GM21360 (cell line): Measurements from ENCODE around the gene CDH12.
"Not testable (repeated sequence)": the region's sequence is repeated elsewhere in the genome, so short reads cannot be mapped to it uniquely, and the experiment has no call there.

Experiments used
- ATAC-seq: cut with Tn5 transposase; IDR thresholded peaks from one replicate; pipeline ENCODE4 v1.9.1; 2021; ENCODE audit warnings: mild to moderate bottlenecking, moderate library complexity; ENCODE audit not compliant: unreplicated experiment

CDH12 gene

DNA sequence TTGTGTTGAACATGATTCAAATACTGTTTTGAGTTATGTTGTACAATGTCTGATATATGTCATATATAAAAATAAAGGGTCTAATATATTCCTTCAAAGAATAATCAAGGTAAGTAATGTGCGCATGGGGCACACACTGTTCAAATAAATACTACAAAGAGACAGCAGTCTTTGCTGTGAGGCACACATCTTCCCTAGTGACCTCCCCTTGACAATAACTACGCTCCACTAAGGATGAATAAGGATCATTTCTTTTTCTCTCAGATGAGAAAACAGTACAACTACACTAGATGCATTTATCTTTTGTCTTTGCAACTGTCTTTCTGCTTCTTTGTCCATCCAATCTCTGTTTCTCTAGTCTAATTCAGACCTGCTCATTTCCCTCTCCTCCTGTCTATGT is 684.4 kb downstream of the CDH12 start:
- not testable (repeated sequence) for ATAC-seq

DNA sequence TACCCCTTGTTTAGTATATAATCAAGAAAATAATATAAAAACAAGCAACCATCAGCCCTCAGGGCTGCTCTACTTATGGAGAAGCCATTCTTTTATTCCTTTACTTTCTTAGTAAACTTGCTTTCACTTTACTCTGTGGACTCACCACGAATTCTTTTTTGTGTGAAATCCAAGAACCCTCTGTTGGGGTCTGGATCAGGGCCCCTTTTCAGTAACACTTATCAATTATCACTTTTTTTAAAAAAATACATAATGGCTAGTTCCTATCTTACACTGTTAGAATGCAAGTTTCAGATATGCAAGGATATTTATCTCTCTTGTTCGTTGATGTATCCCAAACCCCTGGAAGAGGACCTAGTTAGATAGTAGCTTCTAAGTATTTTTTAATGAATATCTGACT is 687.2 kb downstream of the CDH12 start:
- not testable (repeated sequence) for ATAC-seq

DNA sequence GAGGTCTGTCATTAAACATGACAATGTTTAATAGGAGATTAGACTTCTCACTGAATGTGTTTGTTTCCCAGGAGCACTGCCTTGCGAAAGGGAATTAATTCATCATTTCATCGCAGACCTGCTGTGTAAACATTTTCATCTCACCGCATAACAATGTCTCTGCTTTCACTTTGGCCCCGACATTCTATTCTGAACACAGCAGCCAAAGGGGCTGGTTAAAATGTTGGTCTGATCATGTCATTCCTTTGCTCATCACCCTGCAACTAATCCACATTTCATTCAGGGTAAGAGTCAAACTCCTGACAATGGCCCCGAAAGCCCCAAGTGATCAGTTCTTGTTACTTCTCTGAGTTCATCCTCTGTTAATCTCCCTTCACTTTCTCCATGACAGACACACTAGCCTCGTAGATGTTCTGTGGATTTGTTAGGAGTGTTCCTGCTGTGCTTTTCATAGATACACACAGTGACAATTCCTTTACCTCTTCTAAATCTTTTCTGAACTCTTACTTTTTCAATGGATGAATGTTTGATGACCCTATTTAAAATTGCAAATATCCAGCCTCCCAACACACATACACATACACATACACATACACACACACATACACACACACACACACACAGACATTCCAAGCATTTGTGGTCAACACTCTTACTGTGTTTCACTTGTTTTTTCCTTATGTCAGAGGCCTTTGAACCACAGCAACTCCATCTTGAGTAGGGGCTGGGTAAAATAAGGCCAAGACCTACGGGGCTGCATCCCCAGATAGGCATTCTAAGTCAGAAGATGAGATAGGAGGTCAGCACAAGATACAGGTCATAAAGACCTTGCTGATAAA is 688.0 kb downstream of the CDH12 start:
- not testable (repeated sequence) for ATAC-seq

DNA sequence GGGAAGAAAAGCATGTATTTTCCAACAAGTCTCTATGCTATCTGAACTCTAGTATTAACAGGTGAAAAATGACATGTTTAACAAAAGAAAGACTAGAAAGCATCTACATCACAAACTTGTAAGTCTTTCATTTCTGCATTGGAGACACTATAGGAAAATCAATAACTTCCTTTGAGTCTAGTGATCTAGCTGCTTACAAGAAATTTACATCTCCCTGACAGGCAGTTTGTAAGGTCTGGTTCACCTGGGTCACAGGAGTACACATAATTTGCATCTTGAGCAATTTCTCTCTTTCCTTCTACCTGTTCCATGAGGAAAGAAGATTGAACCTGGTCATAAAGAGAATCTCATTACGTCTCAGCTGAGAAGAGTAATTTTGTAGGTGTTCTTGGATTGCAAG is 696.2 kb downstream of the CDH12 start:
- ATAC-seq = not testable (repeated sequence)

DNA sequence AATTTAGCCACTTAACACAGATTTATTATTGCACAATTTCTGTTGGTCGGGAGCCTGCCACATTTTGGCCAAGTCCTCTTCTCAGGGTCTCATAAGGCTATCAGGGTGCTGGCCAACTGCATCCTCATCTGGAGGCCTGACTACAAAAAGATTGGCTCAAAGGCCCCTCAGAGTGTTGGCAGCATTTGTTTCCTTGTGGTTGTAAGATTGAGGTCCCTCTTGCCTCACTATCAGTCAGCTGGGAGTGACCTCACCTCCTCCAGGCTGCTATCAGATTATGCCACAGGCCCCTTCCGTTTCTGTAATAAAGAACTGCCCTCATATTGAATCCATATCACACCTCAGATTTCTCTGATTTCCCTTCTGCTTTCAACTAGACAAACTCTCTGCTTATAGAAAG is 698.4 kb downstream of the CDH12 start:
- ATAC-seq = not testable (repeated sequence)

DNA sequence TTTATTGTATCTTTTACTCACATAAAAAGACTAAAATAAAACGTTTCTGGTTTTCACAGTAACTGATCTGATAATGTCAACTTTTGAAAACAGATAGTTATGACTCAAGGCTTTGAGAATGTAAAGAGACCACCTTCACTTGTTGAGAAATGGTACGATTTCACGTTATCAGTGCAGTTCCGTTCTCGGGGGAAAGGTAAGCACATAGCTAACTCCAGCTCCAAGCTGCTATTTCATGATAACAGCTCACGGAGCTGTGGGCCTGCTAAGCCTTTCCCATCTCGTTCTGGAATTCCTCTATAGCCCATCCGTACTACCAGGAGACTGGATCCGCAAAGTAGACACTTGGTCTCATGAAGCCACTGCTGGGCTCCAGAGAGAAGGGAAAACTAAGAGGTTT is 701.3 kb downstream of the CDH12 start:
- not testable (repeated sequence) for ATAC-seq

DNA sequence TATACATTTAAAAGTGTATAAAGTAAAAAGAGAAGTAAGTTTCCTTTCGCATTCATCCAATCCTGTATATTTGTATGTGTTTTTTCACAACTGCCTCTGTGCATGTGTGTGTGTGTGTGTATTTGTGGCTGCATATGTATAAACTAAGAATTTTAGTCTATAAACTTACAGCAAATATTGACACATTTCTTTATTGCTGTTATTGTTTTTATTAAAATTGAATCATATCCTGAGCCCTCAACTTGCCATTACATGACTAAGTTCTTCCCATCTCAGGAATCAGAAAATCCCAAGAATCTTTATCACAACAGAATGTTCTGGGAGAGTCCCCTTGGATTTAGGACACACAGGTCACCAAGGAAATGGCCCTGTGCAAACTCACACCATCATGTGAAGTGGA is 712.7 kb downstream of the CDH12 start:
- not testable (repeated sequence) for ATAC-seq

DNA sequence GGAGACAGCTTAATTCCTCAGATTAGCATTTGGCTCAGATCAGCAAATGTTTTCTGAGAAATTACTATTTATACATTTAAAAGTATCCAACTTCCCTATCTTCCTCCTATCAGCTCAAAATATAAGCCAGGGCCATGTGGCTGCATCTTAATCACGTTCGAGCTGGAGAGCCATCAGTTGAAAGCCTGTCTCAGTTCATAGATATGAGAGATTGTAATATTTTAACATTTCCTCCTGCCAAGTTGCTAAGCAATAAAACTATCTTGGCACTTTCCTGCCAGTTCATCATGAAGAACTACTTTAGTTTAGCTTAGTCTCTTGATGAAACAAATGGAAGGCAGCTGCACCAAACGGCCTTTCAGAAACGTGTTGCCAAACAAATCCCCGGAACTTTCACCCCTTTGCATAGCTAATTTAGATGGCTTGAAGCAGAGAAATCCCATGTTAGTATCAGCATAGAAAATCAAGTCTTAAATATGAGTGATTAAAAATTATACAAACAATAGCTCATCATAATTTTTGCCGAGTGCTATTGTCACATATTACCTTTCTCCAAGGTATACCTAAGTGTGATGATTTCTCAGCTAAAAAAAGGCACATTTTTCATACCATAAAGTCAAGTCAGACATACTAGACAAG is 713.4 kb downstream of the CDH12 start:
- not testable (repeated sequence) for ATAC-seq

DNA sequence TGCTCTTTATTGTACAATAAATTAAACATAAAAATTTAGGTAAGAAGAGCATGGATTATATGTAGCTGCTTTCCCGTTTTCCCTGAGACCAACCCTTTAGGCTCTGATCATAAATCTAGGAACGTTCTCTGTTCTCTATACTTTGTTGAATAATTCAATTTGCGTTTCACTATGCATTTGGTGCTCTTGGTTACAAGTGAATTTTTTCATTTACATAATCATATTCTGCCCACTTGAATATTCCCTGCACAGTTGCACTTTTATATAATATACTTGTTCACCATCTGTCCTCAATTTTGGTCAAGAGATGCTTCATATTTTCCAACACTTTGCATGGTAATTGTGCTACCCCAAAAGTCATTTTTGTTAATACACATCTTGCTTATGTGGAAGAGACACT is 741.8 kb downstream of the CDH12 start:
- ATAC-seq = no peak

DNA sequence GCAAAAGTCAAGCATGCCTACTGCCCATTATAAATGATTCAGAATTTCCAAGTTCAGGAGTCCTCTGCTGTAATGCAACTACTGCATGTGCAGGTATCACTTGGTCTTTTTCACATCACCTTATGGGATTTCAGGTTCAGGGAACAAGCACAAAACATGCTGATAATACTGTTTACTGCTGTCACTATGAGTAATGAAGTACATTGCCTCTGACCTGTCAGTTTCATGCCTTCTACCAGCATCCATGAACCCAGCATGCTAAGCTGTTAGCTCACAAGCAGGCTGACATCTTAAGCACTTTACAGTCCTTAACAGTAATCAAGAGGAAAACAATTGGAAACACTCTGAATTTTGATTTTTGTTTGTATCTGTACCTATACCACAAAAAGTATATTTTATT is 743.8 kb downstream of the CDH12 start:
- ATAC-seq = no peak

DNA sequence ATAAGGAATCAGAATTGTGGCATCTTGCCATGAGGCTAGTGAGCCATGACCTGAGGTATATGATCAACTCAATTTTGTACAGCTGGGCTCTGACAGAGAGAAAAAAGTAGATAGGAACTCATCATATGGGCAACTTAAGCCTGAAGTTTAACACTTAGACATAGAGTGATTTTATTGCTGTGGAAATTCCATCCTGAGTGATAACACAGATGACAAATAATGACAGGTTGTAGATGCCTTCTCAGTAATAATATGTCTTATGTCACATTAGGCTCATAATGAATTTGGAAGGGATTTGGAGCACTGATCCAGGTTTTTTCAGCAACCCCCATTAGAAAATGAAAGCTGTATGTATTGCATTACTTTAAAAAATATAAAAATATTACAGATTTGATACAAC is 744.6 kb downstream of the CDH12 start:
- no peak for ATAC-seq

DNA sequence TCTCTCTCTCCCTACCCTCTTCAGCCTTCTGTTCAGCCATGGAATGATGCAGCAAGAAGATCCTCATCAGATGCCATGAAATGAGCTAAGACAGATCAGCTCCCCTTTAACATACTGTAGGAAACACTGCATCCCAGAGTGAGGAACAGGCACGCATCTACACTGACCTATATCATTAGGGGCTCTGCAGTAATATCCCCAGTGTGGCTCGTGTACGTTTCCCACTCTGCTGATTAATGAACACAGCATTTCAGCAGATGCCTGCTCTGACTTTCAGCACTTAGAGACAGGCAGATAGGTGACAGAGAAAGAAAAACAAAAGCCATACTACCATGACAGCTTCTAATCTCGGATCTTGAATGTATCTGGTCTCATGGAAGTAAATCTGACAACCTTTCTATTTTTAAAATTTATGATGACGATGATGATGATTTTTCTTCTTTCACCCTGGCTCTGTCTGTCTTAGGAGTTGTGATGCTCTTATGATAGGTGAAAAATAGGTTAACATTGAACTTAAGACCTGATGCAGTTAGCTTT is 750.3 kb downstream of the CDH12 start:
- no peak for ATAC-seq

DNA sequence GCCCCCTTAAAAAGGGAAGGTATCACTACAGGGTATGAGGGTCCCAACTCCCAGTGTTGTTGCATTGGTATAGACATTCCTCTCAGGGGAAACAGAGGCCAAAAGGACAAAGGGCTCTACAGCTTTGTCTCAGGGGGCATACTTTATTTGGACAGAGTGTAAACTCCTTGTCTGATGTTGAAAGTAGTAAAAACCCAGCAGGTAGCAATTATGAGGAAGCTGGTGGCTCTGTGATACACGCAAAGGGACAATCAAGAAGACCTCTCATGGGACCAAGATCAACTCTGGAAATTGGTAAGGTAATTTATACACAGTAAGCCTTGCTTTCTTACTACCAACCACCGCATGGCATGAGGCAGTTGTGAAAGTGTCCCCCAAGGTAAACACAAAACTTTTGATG is 764.6 kb downstream of the CDH12 start:
- no peak for ATAC-seq

DNA sequence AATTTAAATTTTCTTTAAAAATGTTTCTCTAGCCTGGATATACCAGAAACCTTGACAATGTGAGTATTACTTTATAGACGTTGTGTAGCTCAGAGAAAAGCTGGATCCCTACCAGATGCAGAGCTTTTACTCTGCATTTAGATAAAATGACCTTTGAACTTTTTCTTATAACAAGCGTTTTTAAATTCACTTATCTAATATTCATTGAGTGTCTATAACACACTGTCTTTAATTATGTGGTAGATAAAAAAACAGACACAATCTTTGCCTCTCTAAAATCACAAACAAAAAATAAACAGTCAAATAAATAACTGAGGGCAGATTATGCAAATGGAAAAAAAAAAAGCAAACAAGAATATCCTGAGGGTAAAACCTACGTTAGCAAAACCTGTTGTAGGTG is 773.6 kb downstream of the CDH12 start:
- ATAC-seq = no peak

DNA sequence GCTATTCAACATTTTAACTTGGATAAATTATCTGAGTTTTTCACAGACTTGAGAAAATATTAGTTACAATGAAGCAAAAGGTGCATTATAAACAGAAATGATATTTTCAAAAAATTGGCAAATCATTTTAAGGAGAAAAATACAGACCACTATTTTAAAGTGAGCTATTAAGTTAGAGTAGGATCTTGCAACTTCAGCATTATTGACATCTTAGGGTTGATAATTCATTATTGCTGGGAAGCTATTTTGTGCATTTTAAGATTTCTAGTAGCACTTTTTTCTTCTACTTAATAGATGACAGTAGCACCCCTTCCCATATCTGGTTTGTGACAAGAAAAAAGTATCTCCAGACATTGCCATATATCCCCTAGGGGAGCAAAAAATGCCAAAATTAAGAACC is 774.1 kb downstream of the CDH12 start:
- ATAC-seq = no peak

DNA sequence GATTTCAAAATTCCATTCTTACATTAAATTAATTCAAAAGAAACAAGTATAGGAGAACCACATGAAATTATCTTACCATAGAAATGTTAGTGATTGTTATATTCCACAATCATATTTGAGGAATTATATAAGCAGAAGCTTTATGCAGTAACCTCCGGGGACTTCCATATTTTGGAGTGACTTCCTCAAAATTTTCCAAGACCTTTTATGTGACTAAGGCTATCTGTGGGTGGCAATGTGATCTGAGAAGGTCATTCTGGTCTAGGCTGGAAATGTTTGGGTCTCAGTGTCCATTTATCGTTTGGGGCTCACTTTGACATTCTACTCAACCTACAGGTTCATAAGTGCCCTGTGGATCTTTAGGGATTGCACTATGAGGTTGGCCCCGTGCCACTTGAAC is 776.6 kb downstream of the CDH12 start:
- ATAC-seq = no peak

DNA sequence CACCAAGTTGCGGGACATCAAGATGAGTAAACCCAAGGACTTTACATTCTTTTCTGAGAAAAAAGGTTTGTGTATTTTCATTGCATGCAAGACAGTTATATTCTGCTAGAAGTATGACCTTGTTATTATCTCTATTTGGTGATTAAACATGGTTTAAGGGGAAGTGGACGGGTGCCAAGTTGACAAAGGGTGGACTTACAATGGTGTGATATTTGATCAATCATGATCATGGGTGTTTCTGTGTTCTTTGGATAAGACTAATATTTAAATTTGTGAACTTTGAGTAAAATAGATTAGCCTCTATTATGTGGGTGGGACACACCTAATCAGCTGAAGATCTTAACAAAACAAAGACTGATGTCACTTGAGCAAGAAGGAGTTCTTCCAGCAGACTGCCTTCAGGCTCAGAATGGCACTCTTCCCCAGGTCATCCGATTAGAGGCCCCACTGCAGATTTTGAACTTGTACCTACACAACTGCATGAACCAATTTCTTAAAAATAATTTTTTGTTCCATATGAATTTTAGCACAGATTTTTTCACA is 782.9 kb downstream of the CDH12 start:
- ATAC-seq = no peak

DNA sequence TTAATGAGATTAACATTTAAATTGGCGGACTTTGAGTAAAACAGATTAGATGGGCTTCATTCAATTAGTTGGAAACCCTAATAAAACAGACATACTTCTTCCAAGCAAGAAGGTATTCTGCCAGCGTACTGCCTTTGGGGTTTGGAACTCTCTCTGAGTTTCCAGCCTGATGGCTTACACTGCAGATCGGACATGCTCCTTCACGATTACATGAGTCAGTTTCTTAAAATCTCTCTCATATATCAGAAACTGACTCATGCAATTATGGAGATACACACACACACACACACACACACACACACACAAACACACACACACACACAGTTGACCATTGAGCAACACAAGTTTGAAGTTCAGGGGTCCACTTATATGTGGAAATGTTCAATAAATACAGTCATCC is 789.4 kb downstream of the CDH12 start:
- ATAC-seq = no peak

DNA sequence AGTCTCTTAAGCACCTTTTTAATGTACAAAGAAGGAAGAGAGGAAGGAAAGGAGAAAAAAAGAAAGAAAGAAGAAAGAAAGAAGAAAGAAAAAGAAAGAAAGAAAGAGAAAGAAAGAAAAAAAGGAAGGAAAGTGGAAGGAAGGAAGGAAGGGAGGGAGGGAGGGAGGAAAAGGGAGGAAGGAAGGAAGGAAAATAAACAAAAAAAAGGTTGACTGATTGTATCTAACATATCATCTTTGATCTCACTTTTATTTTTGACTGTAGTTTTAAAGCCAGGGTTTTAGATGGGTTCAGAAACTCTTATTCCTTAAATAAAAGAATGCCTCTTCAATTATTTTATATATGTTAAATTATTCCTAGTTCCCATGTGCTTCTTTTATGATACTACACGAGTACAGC is 794.5 kb downstream of the CDH12 start:
- no peak for ATAC-seq

DNA sequence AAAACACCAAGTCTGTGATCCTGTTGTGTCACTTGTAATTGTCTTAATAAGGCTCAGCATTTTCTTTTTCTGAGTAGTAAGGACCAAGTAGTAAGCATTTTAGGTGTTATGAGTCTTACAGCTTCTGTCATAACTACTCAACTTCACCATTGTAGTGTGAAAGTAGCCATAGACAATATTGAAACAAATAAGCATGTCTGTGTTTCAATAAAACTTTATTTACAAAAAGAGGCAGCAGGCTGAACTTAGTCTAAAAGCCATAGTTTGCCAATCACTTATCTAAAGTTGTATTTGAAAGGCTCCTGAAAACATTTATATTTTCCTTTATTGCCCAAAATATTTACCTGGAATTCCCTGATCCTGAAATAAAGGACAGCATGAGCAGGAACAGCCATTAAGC is 796.1 kb downstream of the CDH12 start:
- ATAC-seq = no peak

DNA sequence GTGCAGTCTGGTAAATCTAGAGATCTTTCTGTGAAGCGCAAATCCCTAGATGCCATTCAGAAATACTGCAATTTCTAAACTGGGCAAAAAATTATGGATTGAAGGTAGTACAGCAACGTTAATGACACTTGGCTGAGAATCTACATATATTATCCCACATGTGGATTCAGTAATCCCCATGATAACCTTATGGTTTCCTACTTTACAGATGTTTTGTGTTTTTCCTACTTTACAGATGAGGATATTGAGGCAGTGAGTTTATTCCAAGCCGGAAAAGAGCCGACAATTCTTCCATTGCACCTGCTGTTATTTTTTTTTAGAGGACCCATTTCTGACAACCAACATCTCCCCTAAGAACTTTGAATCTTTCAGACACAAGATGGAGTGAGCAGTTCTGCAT is 796.5 kb downstream of the CDH12 start:
- ATAC-seq = no peak

DNA sequence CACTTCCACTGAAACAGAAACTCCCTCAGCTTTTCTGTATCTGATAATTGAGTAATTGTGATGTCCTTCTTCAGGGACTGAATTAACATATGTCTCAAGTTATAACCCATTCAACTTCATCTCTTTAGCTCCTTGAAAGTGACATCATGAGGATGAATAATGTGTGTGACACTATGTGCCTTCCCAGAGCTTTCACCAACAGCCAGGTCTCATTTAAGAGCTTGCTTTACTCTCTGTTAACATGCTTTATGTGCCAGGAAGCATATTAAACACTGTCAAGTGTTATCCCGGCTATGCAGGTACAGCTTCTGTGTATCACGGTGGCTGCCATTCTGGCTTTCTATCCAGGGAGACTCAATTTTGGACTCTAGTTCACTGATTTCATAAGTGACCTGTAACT is 799.9 kb downstream of the CDH12 start:
- ATAC-seq = no peak
